ENCODE results near the gene VTA1. TPM values are rescaled to one million over a fixed set of nuclear protein-coding genes. Genes with fewer than 3 reads are reported as not detected.

Gene VTA1
- total and polyA plus RNA-seq, 2 of the 8 experiments (the other 6 are each of a cell fraction or from before 2014, with no cell fraction given): 63.6 to 67.0 TPM

- H3K14ac ChIP-seq (ENCODE audit: insufficient read length): no peak overlapping the region
- H3K27ac ChIP-seq (ENCODE audit: low read depth, low read length): no peak overlapping the region
- H3K18ac ChIP-seq (ENCODE audit: extremely low read depth, low read length): no peak overlapping the region
- no peak overlapping the region for H4K5ac ChIP-seq (ENCODE audit: insufficient read length, low read depth, low read length)
- ChIA-PET POLR2A (ENCODE audit: partially characterized antibody) (no interaction called here), CTCF (ENCODE audit: partially characterized antibody) (no interaction called here)
- H3K36me3 ChIP-seq (ENCODE audit: control insufficient read depth in 2 of 4, insufficient read depth in 4 of 4, low read length in 3 of 4): peaks cover 0 to under 1% (median 0%) of the 10 kb centered on the region in 4 experiments; a peak in 1 of 8 replicates
- WGBS, 2 experiments (ENCODE audit: extremely low coverage in 1 of 2, insufficient coverage in 1 of 2, insufficient read length in 1 of 2, insufficient replicate concordance in 2 of 2, low coverage in 1 of 2, low lambda C conversion rate in 2 of 2, missing lambda C conversion rate in 1 of 2): 92% methylated on average over 2 of the region's 2 CpGs; no CpG with 5 or more reads in 1 of the 2 experiments
- H3K79me2 ChIP-seq (ENCODE audit: control insufficient read depth in 1 of 2, insufficient read depth in 2 of 2, low read length in 2 of 2): no peaks in the 10 kb centered on the region
- no peaks in the 10 kb centered on the region for H3K9me3 ChIP-seq (ENCODE audit: insufficient read depth in 2 of 2, low read depth in 1 of 2, low read length in 1 of 2)
- no peak overlapping the region for H2BK15ac ChIP-seq (ENCODE audit: low read length)
- no peak overlapping the region for H2BK5ac ChIP-seq (ENCODE audit: low read depth, low read length)
- no peak overlapping the region for H2AK5ac ChIP-seq (ENCODE audit: low read depth, low read length)
- no peak overlapping the region for H3K4ac ChIP-seq (replicated peaks; ENCODE audit: insufficient read length, low read depth, low read length)
- no peaks in the 10 kb centered on the region for H3K23me2 ChIP-seq (ENCODE audit: low read depth, low read length)
- no peak overlapping the region for H3K4me3 ChIP-seq (ENCODE audit: extremely low read depth in 1 of 4, insufficient read depth in 2 of 4, low read depth in 3 of 4, low read length in 4 of 4)
- no peaks in the 10 kb centered on the region for H3K4me1 ChIP-seq (replicated peaks in 1 of 4; ENCODE audit: control insufficient read depth in 3 of 4, insufficient read depth in 4 of 4, low read length in 3 of 4)
- H4K20me1 ChIP-seq (replicated peaks in 1 of 2; ENCODE audit: control insufficient read depth in 1 of 2, insufficient read depth in 2 of 2, low read length in 2 of 2): no peaks in the 10 kb centered on the region
- H2BK120ac ChIP-seq (replicated peaks; ENCODE audit: low read depth, low read length): no peak overlapping the region
- no peaks in the 10 kb centered on the region for H3K79me1 ChIP-seq (ENCODE audit: low read depth, low read length)
- TF ChIP-seq USF2 (IDR thresholded peaks at IDR 0.05; ENCODE audit: low read length) (no peak), KDM5A (IDR thresholded peaks at IDR 0.05; ENCODE audit: low read length) (no peak), SIN3A (conservative IDR thresholded peaks at IDR 0.05 in 1 of 2, IDR thresholded peaks at IDR 0.05 in 1 of 2; ENCODE audit: low read depth in 1 of 2, low read length in 2 of 2) (no peak), CTCF (IDR thresholded peaks at IDR 0.05; ENCODE audit: control extremely low read depth in 1 of 3, insufficient read depth in 1 of 3, low read depth in 1 of 3, low read length in 3 of 3) (no peak), MAFK (IDR thresholded peaks at IDR 0.05; ENCODE audit: low read depth, low read length) (no peak)
- no peak overlapping the region for H4K8ac ChIP-seq (ENCODE audit: extremely low read depth, insufficient read depth, low read length)
- H2AFZ ChIP-seq (ENCODE audit: low read length): no peak overlapping the region
- H2BK20ac ChIP-seq (ENCODE audit: low read length): no peak overlapping the region
- no peak overlapping the region for H2BK12ac ChIP-seq (ENCODE audit: low read depth, low read length)
- no peak overlapping the region for H3K9ac ChIP-seq (replicated peaks in 1 of 4; ENCODE audit: extremely low read depth in 1 of 4, low read depth in 3 of 4, low read length in 3 of 4)
- DNase-seq (ENCODE audit: low read depth in 1 of 2, low spot score in 2 of 2) (no peak), FAIRE-seq (no peak)
- no peak overlapping the region for H3K4me2 ChIP-seq (ENCODE audit: insufficient read depth in 1 of 2, low read depth in 2 of 2, low read length in 2 of 2)
- no peak overlapping the region for H3K56ac ChIP-seq (replicated peaks; ENCODE audit: insufficient read length, low read depth, low read length)
- H3K23ac ChIP-seq (ENCODE audit: insufficient read length): no peak overlapping the region
- H4K91ac ChIP-seq (replicated peaks; ENCODE audit: insufficient read length, low read length): no peak overlapping the region
- H3K27me3 ChIP-seq (replicated peaks in 1 of 4; ENCODE audit: control insufficient read depth in 3 of 4, extremely low read depth in 1 of 4, insufficient read depth in 3 of 4, low read length in 3 of 4): no peaks in the 10 kb centered on the region
Observed at GRCh38 chr6:142184307-142184706, 37.2 kb downstream of the VTA1 start.

Measured in H1 (cell line).